ENCODE measurements around the gene PFN2. TPM values are rescaled to one million over a fixed set of nuclear protein-coding genes. Genes with fewer than 3 reads are reported as not detected.

The PFN2 gene, protein sequence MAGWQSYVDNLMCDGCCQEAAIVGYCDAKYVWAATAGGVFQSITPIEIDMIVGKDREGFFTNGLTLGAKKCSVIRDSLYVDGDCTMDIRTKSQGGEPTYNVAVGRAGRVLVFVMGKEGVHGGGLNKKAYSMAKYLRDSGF
- 49.4 TPM for total RNA-seq

- Histone ChIP-seq H3K36me3 (no peaks in the 10 kb centered on the region), H3K4me1 (peaks cover 20% of the 10 kb centered on the region), H3K27ac (peak within 1 kb of the TSS; percentile 94), H3K27me3 (no peaks in the 10 kb centered on the region), H3K4me3 (peak within 1 kb of the TSS; percentile 91 to 95), H3K9me3 (no peaks in the 10 kb centered on the region)
- intact Hi-C loops (cut with DNase I): loop anchor here (10.0 kb wide), 1 partner anchor 434 kb away; the partner anchor contains the start of gene TSC22D2
- no peak for DNase-seq (ENCODE audit: extremely low spot score in 2 of 2)
- TF ChIP-seq, protein P1, sequence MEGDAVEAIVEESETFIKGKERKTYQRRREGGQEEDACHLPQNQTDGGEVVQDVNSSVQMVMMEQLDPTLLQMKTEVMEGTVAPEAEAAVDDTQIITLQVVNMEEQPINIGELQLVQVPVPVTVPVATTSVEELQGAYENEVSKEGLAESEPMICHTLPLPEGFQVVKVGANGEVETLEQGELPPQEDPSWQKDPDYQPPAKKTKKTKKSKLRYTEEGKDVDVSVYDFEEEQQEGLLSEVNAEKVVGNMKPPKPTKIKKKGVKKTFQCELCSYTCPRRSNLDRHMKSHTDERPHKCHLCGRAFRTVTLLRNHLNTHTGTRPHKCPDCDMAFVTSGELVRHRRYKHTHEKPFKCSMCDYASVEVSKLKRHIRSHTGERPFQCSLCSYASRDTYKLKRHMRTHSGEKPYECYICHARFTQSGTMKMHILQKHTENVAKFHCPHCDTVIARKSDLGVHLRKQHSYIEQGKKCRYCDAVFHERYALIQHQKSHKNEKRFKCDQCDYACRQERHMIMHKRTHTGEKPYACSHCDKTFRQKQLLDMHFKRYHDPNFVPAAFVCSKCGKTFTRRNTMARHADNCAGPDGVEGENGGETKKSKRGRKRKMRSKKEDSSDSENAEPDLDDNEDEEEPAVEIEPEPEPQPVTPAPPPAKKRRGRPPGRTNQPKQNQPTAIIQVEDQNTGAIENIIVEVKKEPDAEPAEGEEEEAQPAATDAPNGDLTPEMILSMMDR (IDR thresholded peaks at IDR 0.05): no peak
- peak in 1 of 2 donors; percentile 25 for TF ChIP-seq POLR2AphosphoS5 (IDR thresholded peaks at IDR 0.05; ENCODE audit: insufficient read depth in 1 of 2, low read depth in 1 of 2)
Observed at GRCh38 chr3:149970716-149971402, at the start of gene PFN2. Gene PFN2 (minus strand): TSS chr3:149970895. CDS start chr3:149970856, 39 bp downstream.

DNA sequence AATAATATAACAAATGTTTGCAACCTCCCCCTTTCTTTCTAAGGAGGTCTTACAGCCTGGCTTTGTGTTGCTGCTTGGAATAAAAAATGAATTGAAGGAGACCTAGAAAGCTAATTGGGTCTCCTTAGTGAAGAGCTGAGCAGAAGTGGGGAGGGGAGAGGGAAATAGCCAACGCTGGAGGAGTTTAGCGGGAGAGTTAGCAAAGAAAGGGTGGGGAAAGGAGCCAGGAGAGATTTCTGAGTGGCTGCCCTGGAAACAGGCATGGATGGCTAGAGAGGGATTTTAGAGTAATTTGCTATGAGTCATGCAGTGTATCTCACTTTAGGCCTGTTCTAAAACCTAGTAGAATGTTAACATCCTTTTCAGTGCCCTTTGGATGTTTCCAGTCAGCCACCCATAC, 45.2 kb upstream of the PFN2 start:
- no peak overlapping the region for H3K27ac ChIP-seq
- intact Hi-C loops (cut with DNase I): no loop called here
- no peaks in the 10 kb centered on the region for H3K27me3 ChIP-seq
- no peaks in the 10 kb centered on the region for H3K36me3 ChIP-seq
- H3K4me1 ChIP-seq: no peaks in the 10 kb centered on the region
- H3K4me3 ChIP-seq: no peak overlapping the region
- H3K9me3 ChIP-seq: no peaks in the 10 kb centered on the region
- TF ChIP-seq, protein P1 (IDR thresholded peaks at IDR 0.05): no peak
- TF ChIP-seq POLR2A (IDR thresholded peaks at IDR 0.05) (no peak), POLR2AphosphoS5 (IDR thresholded peaks at IDR 0.05; ENCODE audit: insufficient read depth in 1 of 2, low read depth in 1 of 2) (no peak)
- DNase-seq (ENCODE audit: extremely low spot score in 2 of 2): no peak

DNA sequence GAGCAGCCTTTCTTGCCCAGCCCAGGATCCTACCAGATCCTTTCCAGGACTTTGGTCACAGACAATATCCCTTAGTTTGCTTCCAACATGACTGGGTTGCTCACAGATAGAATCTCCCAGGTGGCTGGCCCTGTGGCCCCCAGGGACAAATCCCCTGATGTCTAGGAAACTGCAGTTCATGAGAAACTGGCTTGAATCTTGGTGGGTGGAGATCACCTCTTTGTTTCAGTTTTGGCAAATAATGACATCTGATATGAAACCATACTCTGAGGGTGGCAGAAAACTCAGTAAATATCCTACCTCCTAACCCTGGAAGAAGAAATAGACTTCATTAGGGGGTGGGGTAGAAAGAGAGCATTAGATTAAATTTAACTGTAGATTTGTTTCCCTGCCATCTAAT, 44.1 kb upstream of the PFN2 start:
- Histone ChIP-seq H3K36me3 (no peaks in the 10 kb centered on the region), H3K4me1 (no peaks in the 10 kb centered on the region), H3K4me3 (no peak overlapping the region), H3K27me3 (no peaks in the 10 kb centered on the region), H3K9me3 (no peaks in the 10 kb centered on the region), H3K27ac (no peak overlapping the region)
- TF ChIP-seq, protein P1 (IDR thresholded peaks at IDR 0.05): no peak
- TF ChIP-seq POLR2A (IDR thresholded peaks at IDR 0.05) (no peak), POLR2AphosphoS5 (IDR thresholded peaks at IDR 0.05; ENCODE audit: insufficient read depth in 1 of 2, low read depth in 1 of 2) (no peak)
- no peak for DNase-seq (ENCODE audit: extremely low spot score in 2 of 2)
- intact Hi-C loops (cut with DNase I): no loop called here

GRCh38 chr3:150013801-150014200, 43.1 kb upstream of the PFN2 start:
- intact Hi-C loops (cut with DNase I): no loop called here
- TF ChIP-seq, protein P1 (IDR thresholded peaks at IDR 0.05): no peak
- TF ChIP-seq POLR2A (IDR thresholded peaks at IDR 0.05) (no peak), POLR2AphosphoS5 (IDR thresholded peaks at IDR 0.05; ENCODE audit: insufficient read depth in 1 of 2, low read depth in 1 of 2) (no peak)
- Histone ChIP-seq H3K27ac (no peak overlapping the region), H3K9me3 (no peaks in the 10 kb centered on the region), H3K4me3 (no peak overlapping the region), H3K27me3 (no peaks in the 10 kb centered on the region), H3K36me3 (no peaks in the 10 kb centered on the region), H3K4me1 (no peaks in the 10 kb centered on the region)
- DNase-seq (ENCODE audit: extremely low spot score in 2 of 2): no peak

- H3K36me3 ChIP-seq: no peaks in the 10 kb centered on the region
- no peaks in the 10 kb centered on the region for H3K4me1 ChIP-seq
- H3K9me3 ChIP-seq: no peaks in the 10 kb centered on the region
- no peak for DNase-seq (ENCODE audit: extremely low spot score in 2 of 2)
- intact Hi-C loops (cut with DNase I): no loop called here
- no peaks in the 10 kb centered on the region for H3K27me3 ChIP-seq
- TF ChIP-seq POLR2A (IDR thresholded peaks at IDR 0.05) (no peak), POLR2AphosphoS5 (IDR thresholded peaks at IDR 0.05; ENCODE audit: insufficient read depth in 1 of 2, low read depth in 1 of 2) (no peak)
- TF ChIP-seq, protein P1 (IDR thresholded peaks at IDR 0.05): no peak
- no peak overlapping the region for H3K4me3 ChIP-seq
- H3K27ac ChIP-seq: no peak overlapping the region
Observed at GRCh38 chr3:150006794-150007193, 36.1 kb upstream of the PFN2 start.
